ENCODE results near the gene TRAPPC2L.
"Not testable (repeated sequence)": the region's sequence is repeated elsewhere in the genome, so short reads cannot be mapped to it uniquely, and the experiment has no call there.

TRAPPC2L gene

GRCh38 chr16:88818575-88818874, 38.4 kb upstream of the TRAPPC2L start:
- no peak for DNase-seq (ENCODE audit: low read depth)

DNA sequence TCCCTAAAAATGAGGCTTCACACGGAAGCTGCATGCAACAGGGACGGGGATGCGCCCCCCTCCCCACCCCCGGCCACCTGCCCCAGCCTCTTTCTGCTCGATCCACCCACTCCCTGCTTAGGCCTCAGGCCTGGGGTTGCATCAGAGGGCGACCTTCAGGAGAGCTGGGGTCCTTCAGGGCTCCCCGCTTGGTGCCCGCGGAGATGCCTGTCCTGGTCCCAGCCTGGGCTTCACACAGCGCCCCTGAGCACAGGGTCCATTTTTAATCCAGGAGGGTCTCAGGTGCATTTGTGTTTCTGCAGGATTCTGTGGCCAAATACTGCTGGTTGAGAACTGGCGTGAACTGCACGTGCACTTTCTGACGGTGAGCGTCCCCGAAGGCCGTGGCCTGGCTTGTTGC, 37.8 kb upstream of the TRAPPC2L start:
- no peak for DNase-seq (ENCODE audit: low read depth)

- no peak for DNase-seq (ENCODE audit: low read depth)
These were observed 36.4 kb upstream of the TRAPPC2L start for GRCh38 chr16:88820385-88821025.

DNA sequence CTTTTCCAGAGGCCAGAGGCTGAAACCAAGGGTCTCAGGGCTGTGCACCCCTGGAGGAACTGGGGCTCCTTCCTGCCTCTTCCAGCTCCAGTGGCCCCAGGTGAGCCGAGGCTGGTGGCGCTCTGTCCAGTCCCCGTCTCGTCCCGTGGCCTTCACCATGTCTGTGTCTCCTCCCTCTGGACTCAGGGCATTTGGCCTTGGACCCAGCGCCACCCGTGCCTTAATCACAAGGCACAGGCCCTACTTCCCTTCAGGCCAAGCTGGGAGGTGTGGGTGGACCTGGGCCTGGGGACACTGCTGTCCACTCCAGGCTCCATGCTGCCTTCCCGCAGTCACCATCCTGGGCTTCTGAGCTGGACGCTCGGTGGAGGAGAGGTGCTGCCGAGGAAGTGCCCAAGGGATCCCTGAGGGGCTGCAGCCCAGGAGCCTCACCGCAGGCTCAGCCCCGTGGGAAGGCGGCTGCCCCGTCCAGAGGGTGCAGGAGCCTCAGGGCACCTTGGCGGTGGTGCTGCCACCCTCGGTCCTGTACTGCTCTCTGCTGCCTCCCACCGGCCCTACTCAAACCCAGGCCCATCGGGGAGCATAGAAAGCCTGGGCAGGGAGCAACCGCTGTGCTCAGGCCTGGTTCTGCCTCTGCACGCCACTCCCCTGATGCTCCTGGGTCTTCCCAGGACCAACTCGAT, 35.6 kb upstream of the TRAPPC2L start:
- no peak for DNase-seq (ENCODE audit: low read depth)

- DNase-seq (ENCODE audit: low read depth), result no peak
These were observed 34.5 kb upstream of the TRAPPC2L start for GRCh38 chr16:88822281-88823040.

DNA sequence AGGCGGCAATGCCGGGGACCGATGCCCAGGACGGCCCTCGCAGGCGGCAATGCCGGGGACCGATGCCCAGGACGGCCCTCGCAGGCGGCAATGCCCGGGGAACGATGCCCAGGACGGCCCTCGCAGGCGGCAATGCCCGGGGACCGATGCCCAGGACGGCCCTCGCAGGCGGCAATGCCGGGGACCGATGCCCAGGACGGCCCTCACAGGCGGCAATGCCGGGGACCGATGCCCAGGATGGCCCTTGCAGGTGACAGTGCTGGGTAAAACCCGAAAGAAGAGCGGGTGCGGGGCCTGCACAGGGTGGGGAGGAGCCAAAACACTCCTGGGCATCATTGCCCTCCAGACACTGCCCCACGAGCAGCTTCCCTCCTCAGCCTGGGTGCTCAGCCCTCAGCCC, 33.3 kb upstream of the TRAPPC2L start:
- not testable (repeated sequence) for DNase-seq (ENCODE audit: low read depth)

DNA sequence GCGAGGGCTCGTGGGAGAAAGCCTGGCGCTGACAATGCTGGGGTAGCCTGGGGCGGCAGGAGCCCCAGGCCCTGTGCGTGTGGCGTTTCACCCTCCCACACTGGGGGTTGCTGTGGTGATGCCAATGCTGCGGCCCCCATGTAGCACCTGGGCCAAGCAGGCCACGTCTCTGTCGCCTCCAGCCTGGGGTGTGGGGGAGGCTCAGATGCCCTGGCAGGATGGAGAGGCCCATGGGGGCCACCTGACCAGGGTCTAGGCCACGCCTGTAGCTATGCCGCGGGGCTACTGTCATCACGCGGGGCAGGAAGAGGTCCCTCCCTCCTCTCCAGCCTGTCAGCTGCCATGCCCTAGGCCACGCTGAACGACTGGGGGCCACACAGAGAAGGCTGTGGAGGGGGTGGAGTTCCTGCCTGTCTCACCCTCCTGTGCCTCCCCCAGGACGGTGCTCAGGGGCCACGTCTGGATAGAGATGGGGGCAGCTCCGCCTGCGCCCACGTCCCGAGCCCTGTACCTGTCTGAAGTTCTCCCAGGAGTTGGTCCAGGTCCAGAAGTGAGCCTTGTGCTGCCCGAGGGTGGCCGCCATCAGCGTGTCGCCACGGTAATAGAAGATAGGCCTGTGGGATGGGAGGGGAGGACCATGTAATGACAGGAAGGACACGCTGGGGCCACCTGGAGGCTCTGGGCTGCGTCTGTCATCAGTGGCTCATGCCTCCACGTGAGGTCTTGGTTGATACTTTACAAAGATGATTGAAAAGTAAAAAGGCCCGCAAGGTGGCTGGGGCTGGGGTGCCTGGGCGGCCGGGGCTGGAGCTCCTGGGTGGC, 32.5 kb upstream of the TRAPPC2L start:
- DNase-seq (ENCODE audit: low read depth), result no peak

DNA sequence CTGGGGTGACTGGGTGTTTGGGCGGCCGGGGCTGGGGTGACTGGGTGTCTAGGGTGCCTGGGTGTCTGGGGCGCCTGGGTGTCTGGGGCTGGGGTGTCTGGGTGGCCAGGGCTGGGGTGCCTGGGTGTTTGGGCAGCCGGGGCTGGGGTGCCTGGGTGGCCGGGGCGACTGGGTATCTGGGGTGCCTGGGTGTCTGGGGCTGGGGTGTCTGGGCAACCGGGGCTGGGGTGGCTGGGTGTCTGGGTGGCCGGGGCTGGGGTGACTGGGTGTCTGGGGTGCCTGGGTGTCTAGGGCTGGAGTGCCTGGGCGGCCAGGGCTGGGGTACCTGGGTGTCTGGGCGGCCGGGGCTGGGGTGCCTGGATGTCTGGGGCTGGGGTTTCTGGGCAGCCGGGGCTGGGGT, 31.8 kb upstream of the TRAPPC2L start:
- no peak for DNase-seq (ENCODE audit: low read depth)

DNA sequence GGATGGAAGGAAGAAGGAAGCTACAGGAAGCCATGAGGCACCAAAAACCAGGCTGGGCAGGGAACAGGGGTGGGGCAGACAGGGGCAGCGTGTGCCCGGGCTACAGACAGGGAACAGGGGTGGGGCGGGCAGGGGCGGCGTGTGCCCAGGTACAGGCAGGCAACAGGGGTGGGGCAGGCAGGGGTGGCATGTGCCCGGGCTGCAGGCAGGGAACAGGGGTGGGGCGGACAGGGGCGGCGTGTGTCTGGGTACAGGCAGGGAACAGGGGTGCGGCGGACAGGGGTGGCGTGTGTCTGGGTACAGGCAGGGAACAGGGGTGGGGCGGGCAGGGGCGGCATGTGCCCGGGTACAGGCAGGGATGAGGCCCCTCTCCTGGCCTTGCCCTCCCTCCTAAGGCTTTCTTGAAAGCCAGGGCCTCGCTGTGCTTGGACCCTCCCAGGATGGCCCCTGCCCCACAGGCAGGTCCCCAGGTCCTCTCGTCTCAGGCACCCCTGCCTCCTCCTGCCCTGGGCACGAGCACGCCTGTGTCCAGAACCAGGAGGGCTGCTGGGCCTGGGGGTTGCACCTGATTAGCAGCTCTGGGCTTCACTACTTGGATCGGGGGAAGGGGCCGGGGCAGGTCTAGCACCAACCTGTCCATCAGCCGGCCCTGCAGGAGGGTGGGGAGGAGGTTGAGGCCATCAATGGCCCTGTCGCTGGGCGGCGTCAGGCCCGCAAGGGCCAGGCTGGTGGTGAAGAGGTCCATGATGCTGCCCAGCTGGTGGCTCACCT, 30.7 kb upstream of the TRAPPC2L start:
- no peak for DNase-seq (ENCODE audit: low read depth)

GRCh38 chr16:88827727-88828126, 29.2 kb upstream of the TRAPPC2L start:
- no peak for DNase-seq (ENCODE audit: low read depth)

- DNase-seq (ENCODE audit: low read depth), result no peak
These were observed 28.2 kb upstream of the TRAPPC2L start for GRCh38 chr16:88828711-88829110.

DNA sequence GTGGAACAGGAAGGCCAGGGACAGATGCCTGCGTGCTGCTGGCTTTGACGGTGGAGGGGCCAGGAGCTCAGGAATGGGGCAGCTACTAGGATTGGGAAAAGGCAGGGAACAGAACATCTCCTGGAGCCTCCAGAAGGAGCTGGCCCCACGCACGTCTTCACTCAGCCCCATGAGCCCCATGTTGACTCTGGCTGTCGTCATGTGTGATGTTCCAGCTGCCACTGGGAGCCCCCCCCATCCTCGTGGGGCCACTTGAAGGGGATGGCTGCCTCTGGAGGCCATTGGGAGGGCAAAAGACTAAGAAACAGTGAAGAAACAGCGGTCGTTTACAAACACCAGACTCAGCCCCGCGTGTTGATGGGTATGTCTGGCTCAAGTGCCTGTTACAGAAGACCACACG, 26.7 kb upstream of the TRAPPC2L start:
- no peak for DNase-seq (ENCODE audit: low read depth)

DNA sequence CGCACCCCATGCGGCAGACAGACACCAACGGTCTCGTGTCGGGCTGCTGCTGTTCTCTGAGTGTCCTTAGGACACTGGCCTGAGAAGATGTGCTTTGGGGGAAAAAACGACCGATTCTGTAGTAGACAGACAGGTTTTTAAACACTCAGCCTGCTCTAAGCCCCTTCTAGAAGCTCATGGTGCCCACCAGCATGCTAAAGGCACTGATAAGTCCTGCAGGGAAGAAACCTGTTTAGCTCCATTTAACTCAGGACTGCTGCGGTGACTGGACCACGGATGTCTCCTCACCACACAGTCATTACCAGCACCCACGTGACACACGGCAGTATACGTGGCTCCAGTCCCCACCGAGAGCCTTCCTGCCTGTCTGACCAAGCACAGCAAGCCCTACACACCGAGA, 26.1 kb upstream of the TRAPPC2L start:
- DNase-seq (ENCODE audit: low read depth), result no peak

DNA sequence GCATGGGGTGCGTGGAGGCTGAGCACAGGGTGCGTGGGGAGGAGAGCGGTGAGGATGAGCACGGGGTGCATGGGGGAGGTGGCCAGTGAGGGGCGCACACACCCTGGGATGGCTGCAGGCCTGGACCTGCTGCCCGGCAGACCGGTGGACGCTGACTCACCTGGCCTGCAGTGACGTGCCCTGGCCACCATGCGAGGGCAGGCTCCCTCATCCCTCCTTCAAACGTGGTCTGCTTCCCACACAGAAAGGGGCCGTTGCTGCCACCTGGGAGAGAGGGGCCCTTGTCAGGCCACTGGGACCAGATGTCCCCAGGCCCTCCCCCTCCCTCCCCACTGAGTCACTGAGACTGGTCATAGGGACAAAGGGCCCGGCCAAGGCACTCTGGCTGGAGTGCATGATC, 25.1 kb upstream of the TRAPPC2L start:
- peak; percentile 40 for DNase-seq (ENCODE audit: low read depth)

DNA sequence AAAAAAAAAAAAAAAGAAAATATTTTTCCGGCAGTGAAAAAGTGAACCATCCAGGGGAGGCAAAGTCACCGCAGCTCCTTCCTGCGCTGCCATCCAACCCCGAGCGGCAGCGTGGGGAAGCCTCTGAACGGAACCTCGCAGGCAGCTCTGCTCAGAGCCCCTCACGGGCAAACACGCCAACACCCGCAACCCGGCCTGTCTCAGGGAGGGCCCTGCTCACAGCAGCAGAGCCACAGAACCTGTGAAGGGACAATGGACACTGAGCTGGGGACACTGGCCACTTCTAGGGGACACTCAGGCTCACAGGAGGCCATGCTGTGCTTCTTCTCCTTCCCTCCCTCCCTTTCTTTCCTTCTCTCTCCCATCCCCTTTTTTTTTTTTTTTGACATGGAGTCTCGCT, 23.8 kb upstream of the TRAPPC2L start:
- no peak for DNase-seq (ENCODE audit: low read depth)

- no peak for DNase-seq (ENCODE audit: low read depth)
These were observed 22.3 kb upstream of the TRAPPC2L start for GRCh38 chr16:88834670-88835069.

GRCh38 chr16:88835383-88835782, 21.5 kb upstream of the TRAPPC2L start:
- DNase-seq (ENCODE audit: low read depth), result no peak

DNA sequence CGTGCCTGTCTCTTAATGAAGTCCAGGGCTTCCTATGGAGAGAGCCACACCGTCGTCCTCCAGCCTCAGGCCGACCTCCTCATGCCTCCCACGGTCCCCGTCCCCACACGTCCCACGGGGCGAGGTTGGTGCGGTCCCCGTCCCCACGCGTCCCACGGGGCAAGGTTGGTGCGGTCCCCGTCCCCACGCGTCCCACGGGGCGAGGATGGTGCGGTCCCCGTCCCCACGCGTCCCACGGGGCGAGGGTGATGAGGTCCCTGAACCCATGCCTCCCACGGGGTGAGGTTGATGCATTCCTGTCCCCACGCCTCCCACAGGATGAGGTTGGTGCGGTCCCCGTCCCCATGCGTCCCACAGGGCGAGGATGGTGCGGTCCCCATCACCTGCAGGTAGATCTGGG, 21.1 kb upstream of the TRAPPC2L start:
- DNase-seq (ENCODE audit: low read depth), result no peak

DNA sequence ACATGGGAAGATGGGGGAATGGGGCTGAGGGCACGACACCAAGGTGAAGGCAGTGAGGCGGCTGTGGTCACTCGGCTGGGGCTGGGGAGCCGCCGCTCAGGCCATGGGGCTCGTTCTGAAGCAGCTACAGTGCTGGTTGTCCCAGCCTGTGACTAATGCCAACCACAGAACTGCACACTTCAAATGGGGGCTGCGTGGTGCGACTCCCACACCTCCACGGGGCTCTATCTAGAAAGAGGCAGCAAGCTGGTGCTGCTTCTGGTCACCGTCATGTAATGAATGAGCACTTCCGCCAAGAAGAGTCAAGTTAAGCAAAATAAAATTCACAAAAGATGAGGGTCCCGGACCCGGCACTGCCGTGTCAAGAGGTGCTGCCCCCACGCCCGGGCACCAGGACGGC, 20.1 kb upstream of the TRAPPC2L start:
- DNase-seq (ENCODE audit: low read depth), result no peak

- no peak for DNase-seq (ENCODE audit: low read depth)
These were observed 19.1 kb upstream of the TRAPPC2L start for GRCh38 chr16:88837806-88838205.

DNA sequence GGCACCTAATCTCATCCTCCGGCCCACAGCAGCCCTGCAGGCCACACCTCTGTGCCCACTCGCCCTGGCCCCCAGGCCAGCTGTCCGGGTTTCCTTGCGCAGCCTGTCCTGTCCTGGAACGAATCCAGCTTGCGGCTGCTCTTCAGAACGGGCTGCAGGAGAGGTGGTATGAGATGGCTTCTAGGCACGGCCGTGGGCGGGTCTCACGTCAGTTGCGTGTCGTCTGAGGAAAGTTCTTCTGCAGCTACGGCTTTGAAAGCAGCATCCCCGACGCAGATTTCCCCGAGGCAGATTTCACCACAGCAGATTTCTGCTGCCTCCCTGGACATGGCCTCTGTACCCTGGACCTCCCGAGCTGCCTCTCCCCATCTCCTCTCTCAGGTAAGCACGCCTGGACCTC, 18.4 kb upstream of the TRAPPC2L start:
- DNase-seq (ENCODE audit: low read depth), result no peak

DNA sequence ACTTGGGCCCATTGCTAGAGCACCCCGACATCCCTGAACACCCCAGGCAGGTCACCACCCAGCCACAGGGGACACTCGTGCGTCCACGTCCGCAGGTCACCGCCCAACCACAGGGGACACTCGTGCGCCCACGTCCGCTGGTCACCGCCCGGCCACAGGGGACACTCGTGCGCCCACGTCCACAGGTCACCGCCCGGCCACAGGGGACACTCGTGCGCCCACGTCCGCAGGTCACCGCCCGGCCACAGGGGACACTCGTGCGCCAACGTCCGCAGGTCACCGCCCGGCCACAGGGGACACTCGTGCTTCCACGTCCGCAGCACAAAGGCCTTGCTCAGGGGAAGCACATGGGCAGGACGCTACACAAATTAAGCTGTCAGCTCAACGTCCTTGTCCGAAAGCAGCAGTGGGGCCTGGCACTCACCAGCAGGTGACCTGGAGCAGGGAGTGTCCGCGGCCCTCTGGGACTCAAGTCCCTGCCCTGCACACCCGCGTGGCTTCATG, 17.8 kb upstream of the TRAPPC2L start:
- DNase-seq (ENCODE audit: low read depth), result no peak
